Esophagus muscularis mucosa (tissue), 3 donors: Measurements from ENCODE around the gene ADGRB3.

ENCODE experiments used
- CTCF ChIP-seq, 3 experiments: fragments of 200-600 bp in 2 of 3; fragments of 450-650 bp in 1 of 3; sonication (generic) in 2 of 3; IDR thresholded peaks; one replicate each; pipeline ENCODE4 v1.5.1; 2017 to 2019; ENCODE audit warnings: antibody characterized with exemption in 3 of 3, mild to moderate bottlenecking in 2 of 3, moderate library complexity in 1 of 3
- POLR2AphosphoS5 ChIP-seq, 2 donors: sonication (generic); formaldehyde crosslinking; IDR thresholded peaks; one replicate each; pipeline ENCODE4 v1.6.1; 2017; ENCODE audit warnings: antibody characterized with exemption in 2 of 2

GRCh38 chr6:69122407-69122773 is 487.3 kb downstream of the ADGRB3 start:
- TF ChIP-seq CTCF (IDR thresholded peaks at IDR 0.05) (no peak), POLR2AphosphoS5 (IDR thresholded peaks at IDR 0.05) (no peak)
